GM19025 (cell line): Measurements from ENCODE around the gene LRRC3C.

Experiments
- ATAC-seq: cut with Tn5 transposase; IDR thresholded peaks from one replicate; pipeline ENCODE4 v1.9.1; 2021; ENCODE audit warnings: mild to moderate bottlenecking, low read depth, moderate library complexity; ENCODE audit not compliant: unreplicated experiment

LRRC3C gene

GRCh38 chr17:39973496-39973895, 46.0 kb downstream of the LRRC3C start:
- no peak for ATAC-seq

- no peak for ATAC-seq
Measured at GRCh38 chr17:39974433-39974832, 46.9 kb downstream of the LRRC3C start.

- ATAC-seq, result no peak
Measured at GRCh38 chr17:39975801-39976200, 48.3 kb downstream of the LRRC3C start.

GRCh38 chr17:39979016-39979670, 51.6 kb downstream of the LRRC3C start:
- ATAC-seq, result no peak

GRCh38 chr17:39979893-39980350, 52.4 kb downstream of the LRRC3C start:
- ATAC-seq, result peak; percentile 4

- peak; percentile 96 for ATAC-seq
Measured at GRCh38 chr17:39980351-39981206, 53.0 kb downstream of the LRRC3C start, which contains the start of gene PSMD3. PSMD3 (plus strand) TSS chr17:39980807; CDS start chr17:39980971, 164 bp downstream.

- ATAC-seq, result no peak
Measured at GRCh38 chr17:39981207-39981741, 53.7 kb downstream of the LRRC3C start.

GRCh38 chr17:39981766-39982375, 54.3 kb downstream of the LRRC3C start:
- ATAC-seq, result no peak

- ATAC-seq, result no peak
Measured at GRCh38 chr17:39988206-39988810, 60.8 kb downstream of the LRRC3C start.

- no peak for ATAC-seq
Measured at GRCh38 chr17:39994448-39994847, 66.9 kb downstream of the LRRC3C start.
